Amniotic epithelial cell (primary cell): Measurements from ENCODE around the gene AHNAK.

Source experiments
- DNase-seq: peaks from one replicate; pipeline ENCODE4 v3.0.0-alpha.2; 2010; ENCODE audit warnings: low read depth

Gene AHNAK

DNA sequence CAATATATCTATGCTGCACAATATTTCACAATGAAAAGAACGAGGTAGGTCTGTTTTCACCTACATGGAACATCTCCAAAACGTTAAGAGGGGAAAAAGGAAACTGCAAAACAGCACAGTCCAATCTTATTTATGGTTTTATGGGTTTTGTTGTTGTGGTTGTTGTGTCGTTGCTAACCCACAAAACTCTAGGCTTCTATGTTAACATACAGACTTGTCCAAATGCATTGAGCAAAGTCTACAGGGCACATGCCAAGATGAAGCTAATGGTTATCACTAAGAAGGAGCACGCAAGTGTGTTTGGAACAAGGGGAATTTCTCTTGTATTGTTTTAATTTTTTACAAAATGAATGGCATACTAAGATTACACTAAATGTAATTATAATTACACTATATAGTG lies 48.6 kb downstream of the AHNAK start:
- DNase-seq: no peak

DNA sequence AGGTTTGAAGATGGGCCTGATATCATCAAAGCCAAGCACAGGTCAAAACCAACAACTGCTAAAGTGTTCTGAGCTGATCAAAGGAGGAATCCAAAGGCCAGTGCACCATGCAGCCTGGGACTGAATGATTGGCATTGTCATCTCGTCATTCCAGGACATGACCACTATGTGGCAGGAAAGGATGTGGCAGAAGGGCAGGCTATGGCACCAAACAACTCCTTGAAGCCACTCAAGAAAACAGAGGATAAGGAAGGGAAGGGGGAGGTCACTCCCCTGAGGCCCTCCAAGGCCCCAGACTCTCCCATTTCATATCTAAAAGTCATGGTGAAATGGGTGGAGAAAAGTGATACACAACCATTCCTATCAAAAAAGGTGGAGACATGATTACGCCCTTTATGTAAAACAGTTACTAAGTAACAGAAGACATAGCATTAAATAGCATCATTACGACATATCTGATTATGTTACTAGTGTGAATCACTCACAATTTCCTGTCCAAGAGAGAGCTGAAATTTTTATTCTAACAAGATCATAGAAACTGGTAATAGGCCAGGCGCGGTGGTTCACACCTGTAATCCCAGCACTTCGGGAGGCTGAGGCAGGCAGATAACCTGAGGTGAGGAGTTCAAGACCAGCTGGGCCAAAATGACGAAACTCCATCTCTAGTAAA lies 49.3 kb downstream of the AHNAK start:
- peak; percentile 83 for DNase-seq

DNA sequence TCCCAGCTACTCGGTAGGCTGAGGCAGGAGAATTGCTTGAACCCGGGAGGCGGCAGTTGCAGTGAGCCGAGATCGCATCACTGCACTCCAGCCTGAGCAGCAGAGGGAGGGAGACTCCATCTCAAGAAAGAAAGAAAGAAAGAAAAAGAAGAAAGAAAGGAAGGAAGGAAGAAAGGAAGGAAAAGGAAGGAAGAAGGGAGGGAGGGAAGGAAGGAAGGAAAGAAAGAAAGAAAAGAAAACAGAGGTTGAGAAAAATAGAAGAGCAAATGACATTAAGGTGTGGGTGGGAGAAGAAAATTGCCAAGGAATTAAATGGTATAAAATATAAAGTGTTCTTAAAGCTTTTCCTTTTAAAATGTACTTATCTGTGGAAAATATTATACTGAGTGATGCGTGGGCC lies 49.9 kb downstream of the AHNAK start:
- DNase-seq: no peak

DNA sequence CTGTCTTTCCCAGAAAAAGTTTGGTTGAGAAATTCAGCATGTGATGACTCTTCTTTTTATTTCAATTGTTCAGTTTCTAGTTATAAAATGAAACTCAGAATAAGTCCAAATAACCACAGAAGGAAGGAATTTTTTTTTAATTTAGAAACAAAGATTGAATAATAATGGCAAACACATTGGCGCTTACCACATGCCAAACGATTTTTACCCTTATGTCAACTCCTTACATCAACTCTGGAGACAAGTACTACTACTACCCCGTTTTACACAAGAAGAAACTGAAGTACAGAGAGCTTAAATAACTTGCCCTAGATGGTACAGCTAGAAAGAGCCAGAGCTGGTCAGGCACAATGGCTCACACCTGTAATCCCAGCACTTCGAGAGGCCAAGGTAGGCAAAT lies 52.4 kb downstream of the AHNAK start:
- DNase-seq: no peak

DNA sequence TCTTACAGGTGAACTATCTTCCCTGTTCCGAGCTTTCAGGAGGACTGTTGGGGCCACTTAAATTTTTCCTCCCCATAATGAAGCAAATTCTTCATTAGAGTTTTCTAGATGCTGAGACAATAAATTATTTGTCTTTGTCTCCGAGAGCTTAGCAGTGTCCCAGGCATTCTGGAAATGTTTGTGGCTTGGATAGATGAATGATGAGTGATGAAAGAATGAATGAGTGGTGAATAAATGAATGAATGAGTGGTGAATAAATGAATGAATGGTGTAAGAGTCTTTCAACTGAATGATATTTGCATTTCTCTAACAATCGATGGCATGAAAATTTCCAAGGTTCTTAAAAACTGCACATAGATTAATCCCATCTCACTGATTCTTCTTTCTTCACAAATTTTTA lies 52.8 kb downstream of the AHNAK start:
- DNase-seq: no peak

DNA sequence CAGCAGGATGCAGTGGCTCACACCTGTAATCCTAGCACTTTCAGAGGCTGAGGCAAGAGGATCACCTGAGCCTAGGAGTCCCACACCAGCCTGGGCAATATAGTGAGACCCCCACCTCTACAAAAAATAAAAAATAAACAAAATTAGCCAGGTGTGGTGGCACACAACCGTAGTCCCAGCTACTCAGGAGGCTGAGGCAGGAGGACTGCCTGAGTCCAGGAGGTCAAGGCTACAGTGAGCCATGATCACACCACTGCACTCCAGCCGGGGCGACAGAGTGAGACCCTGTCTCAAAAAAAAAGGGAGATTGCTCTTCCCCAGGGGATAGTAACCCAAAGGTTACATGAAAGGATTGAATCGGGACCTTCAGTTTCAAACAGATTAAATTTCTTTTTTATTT lies 54.0 kb downstream of the AHNAK start:
- DNase-seq: no peak

DNA sequence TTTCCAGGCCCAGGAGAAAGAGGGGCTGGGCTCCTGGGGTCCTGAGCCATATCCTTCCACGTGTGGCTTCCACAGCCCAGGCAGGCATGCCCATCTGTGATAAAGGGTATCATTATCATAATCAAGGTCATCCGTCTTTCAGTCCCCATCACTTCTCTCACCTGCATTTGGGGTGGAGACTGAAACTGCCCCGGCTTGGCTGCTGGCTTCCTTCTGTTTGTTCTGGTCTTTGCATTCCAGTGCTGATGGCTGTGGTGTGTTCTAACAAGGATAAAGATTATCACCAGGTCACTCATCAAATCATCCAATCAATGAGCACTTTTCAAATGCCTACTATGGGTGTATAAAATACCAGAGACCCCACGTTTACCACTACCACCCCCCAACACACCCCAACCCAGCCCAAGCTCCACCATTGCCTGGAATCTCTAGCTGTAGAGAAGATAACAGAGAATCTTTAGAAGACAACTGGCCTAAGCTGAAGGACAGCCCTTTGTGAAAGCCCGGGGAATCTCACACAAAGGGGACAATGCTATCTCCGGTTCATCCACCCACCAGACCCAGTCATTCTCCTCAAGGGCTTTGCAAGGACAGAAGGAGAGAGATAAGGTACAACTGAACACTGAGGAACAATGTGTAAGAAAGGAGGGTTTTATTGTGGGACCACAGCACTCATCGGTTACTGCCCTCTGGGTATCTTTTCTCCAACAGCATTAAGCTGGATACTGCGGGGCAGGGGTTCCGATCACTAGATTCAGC lies 54.9 kb downstream of the AHNAK start:
- no peak for DNase-seq

DNA sequence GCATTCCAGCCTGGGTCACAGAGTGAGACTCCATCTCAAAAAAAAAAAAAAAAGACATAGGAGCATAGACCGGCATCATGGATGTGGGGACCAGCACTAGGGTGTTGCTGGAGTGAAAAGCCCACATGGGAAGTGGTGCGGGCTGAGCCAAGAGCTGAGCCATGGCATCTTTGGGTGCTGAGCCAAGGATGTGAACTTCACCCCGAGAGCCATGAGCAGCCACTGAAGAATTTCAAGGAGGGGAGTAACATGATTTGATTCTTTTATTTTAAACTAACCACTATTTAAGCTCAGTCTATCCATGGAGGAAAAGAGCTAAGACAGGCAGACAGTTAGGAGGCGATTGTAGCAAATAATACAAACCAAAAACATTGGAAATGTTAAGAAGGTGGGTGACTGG lies 57.4 kb downstream of the AHNAK start:
- no peak for DNase-seq

DNA sequence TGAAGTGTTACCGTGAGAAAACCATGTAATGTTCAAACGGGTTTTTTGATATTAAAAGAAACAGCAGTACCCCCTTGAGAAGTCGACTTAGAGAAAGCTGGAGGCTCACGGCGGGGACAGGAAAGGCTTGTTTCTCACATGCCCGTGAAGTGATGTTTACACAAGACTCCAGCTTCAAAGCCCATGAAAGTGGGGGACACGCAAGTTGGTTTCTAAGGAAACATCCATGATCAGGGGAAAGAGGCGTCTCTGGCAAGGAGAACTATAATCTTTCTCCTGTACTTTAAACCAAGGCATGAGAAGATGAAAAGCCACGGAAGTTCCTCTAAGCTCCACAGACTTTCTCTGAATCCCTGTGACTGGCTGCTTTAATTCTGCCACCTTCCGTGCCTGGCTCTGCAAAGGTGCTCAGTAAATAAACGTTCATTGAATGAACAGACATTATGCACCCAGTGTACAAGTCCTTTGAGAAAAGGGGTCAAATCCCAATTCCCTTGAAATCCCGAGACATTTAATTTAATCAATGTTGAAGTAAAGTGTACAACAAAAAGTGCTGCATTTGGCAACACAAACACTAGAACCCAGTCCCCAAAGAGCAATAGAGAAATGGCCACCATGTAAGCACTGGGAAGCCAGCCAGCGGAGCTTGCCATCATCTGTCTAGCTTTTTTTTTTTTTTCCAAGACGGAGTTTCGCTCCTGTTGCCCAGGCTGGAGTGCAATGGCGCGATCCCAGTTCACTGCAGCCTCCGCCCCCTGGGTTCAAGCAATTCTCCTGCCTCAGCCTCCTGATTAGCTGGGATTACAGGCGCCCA lies 58.7 kb downstream of the AHNAK start:
- DNase-seq: no peak

DNA sequence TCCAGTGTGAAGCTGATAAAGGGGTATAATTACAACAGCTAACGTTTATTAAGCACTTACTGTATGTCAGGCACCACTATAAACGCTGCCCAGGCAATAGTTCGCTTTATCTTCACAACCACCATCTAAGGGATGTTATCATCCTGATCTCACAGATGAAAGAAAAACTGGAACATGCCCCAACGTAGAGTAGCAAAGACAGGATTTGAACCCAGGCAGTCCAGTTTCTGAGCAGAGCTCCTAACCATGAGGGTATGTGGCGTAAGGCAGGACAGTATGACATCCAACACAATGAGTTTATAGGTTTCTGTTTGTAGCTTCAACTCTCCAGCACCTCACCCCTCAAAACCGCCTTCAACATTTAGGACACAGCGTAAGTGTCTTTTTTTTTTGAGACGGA lies 59.5 kb downstream of the AHNAK start:
- DNase-seq: no peak

DNA sequence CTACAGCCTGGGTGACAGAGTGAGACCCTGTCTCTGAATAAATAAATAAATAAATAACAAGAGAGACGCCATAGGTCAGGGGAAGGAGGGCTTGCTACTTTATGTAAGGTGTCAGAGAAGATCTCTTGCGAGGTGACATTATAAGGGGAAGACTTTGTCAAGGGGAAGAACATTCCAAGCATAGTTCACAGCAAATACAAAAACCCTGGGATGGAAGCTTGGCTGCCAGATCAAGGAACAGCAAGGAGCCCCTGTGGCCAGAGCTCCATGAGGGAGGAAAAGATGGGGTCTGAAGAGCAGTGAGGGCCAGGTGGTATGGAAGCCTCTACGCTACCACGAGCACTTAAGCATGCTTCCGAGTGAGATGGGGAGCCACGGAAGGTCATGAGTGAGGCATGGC lies 62.3 kb downstream of the AHNAK start:
- no peak for DNase-seq

DNA sequence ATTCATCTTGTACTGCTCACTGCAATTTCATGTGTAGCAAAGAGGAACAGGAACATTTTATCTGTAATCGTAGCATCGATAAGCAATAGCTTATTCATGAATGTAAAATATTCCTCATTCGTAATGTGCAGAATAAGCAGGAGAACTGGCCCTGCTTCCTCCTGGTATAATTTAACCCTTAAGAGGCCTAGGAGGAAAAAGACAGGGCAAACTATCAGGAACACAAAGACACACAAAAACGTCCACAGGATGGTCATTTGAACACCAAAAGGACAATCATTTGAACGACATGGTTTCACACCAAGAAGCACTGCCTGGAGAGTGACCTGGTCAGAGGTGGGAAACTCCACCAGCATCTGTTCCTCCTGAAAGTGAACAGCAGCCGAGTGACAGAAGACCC lies 63.9 kb downstream of the AHNAK start:
- DNase-seq: no peak

DNA sequence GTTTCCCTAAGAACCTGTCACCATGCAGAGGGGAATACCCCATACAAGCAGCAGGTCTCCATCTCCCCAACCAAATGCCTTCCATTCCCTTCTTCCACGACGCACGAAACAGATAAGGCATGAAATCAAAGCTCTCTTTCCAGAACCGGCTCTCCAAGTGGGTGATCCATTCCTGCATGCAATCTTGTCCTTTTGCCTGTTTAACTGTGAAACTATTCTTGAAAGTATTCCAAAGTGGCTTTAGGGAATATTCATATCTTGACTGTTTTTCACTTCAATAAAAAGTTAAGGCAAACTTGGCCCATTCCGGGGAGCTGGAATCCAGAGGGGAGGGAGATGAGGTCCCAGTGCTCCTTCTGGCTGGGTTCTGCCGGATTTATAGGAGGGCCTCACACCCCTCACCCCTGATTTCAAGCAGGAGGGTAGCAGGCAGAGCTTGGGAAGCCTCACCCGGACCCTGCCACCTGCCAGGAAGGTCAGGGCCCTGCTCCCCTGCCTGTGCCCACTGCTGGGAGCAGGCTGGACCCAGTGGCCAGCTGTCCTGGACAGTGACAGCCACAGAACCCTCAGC lies 66.9 kb downstream of the AHNAK start:
- DNase-seq: peak; percentile 23

DNA sequence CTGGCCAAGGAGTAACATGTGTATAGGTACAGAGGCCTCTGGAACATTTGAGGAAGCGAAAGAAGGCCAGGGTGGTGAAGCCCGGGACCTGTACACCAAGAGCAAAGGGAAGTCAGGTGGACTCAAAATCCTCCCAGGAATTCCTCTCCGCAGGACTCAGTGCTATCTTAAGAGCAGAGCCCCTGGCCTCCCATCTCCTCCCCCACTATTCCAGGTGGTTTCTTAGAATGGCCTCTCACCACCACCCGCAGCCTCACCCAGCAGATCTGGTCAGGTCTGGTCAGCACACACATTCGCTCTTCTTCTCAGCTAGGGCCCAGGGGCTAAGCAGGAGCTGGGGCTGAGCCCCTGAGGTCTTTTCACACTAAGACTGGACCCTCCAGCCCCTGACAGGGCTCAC lies 68.7 kb downstream of the AHNAK start:
- DNase-seq: no peak

DNA sequence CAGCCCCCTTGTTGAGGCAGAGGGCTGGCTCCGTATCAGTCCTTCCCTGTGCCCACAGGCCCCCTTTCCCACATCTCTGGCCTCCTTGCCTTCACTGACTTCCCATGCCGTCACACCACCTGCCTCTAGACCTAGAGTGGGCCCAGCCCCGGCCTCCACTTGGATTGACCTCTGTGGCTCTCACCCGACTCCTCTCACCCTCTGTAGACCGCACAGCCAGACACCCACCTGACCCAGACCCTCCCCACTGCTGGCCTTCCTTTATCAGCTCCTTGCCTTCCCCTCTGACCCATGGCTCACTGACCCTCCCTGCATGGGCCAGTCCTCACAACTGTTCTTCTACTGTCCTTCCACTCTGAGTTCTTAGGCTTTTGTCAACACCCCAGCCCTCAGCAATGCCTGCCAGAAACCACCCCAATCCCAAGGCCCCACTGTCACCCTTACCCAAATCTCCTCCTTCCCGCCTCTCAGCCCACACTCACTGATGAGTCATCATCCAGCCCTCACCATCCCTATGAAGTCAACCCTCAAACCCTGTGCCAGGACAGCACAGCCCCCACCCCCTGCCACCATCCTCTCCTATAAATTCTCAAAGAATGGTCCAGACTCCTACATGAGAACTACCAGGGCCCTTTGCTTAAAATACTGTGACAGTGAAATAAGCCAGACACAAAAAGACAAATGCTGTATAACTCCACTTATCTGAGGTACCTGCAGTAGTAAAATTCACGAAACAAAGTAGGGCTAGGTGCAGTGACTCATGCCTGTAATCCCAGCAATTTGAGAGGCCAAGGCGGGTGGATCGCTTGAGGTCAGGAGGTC lies 74.3 kb downstream of the AHNAK start:
- DNase-seq: peak; percentile 89

DNA sequence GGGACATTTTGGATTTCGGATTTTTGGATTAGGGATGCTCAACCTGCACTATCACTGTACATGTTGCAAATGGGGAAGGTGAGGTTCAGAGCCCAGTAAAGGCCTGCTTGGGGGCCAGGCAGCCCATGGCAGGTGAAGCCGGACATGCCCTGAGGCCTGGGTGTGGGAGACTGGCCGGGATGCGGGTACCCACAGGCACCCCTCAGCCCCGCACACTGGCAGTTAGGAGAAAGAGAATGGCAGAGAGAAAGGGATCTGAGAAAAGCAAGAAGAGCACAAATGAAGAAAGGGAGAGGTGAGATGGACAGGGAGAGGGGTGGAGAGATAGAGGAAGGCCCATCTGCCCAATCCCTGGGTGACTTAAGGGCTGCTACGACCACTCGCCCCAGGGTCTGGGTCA lies 75.0 kb downstream of the AHNAK start:
- no peak for DNase-seq

DNA sequence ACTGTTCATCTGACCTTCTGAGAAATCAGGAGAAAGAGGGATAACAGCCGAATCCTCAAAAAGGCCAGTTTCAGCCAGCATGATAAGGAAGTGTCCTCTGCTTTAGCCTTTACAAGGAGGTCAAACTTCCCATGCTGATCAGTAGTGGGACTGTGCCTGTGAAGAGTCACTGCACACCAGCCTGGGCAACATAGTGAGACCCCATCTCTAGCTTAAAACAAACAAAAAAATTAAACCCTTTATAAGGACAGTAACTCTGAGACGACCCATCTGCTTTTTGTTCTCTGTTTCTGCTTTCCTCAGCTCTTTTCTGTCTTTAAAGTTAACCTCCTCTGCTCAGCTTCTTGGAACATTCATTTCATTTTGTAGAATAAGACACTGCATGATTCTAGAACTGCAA lies 78.0 kb downstream of the AHNAK start:
- no peak for DNase-seq

DNA sequence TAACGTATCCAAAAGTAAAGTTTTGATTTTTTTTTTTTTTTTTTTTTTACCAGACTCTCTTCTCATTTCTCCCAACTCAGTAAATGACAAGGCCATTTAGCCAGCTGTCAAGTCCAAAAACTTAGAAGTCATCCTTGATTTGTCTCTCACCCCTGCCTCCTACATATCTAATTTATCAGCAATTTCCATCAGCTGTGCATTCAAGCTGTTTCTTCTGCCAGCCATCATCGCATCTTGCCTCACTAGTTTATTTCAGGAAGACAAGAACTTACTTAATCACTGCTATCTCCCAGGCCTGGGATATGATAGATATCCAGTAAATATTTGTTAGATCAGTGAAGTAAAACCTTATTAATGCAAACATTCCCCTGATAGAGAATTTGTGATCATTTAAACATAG lies 80.2 kb downstream of the AHNAK start:
- peak; percentile 22 for DNase-seq

DNA sequence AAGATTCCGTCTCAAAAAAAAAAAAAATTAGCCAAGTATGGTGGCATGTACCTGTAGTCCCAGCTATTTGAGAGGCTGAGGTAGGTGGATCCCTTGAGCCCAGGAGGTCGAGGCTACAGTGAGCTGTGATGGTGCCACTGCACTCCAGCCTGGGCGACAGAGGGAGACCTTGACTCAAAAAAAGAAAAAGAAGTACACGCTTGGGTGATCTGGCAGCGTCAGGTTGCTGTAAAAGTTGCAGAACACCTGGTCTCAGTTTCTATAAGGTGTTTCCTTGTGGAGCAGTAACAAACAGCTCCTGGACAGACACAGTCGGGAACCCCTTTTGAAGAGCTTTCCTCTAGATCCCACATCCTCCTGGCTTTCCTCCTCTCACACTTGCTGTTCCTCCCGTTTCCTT lies 82.0 kb downstream of the AHNAK start:
- no peak for DNase-seq

DNA sequence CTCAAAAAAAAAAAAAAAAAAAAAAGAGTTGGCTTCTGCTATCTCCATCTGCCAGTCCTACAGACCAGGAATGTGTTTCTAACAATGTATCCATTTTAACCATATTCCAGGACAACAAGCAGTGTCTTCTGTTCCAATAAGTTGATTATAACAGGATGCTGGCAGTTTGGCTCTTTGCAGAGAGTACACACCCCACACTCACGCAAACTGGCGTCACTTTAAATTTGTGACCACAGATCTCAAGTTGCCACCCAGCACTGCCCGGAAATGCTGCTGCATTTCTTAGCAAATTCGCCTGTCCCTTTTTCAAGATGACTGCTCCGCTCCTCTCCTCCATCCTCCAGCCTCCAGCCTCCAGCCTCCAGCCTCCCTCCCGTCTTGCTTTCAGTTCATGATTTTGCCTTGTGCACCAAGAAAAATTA lies 83.5 kb downstream of the AHNAK start:
- no peak for DNase-seq

DNA sequence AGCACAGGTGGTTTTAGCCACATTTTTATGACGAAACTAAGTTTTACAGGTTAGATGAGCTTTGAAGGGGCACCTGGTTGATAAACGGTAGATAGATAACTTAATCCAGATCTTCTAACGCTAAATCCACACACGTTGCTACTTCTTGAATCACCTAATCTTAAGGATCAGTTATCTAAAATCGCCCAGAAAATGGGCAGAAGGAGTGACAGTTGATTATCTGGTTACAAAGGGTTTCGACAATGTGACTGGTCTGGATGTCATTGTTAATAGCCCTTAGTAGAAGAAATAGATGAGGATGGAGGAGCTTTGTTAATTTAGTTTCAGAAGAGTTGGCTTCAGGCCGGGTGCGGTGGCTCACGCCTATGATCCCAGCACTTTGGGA lies 84.1 kb downstream of the AHNAK start:
- DNase-seq: no peak
